ENCODE data around the gene SNED1. TPM values are rescaled to one million over a fixed set of nuclear protein-coding genes. Genes with fewer than 3 reads are reported as not detected.

Gene SNED1
- total and polyA plus RNA-seq, 9 donors: 16.7 to 69.5 (median 38.9) TPM

DNA sequence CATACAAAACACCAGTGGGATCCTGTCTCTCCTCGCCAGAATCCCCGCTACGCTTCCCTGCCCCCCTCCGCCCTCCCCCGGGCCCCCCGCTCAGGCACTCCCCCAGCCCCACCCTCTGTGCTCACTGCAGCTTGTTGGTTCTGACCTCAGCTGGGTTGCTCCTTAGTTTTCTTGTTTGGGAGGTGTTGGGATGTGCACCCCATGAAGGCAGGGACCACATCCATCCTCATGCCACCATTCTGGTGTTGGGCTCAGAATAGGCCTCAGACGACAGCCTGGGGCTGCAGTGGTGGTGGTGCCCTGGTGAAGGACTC is 4.6 kb downstream of the SNED1 start:
- DNase-seq: no peak
- TF ChIP-seq EP300 (IDR thresholded peaks at IDR 0.05): no peak
- TF ChIP-seq POLR2A (IDR thresholded peaks at IDR 0.05): no peak
- no peak for TF ChIP-seq CTCF (IDR thresholded peaks at IDR 0.05)
- Histone ChIP-seq H3K4me1 (ENCODE audit: insufficient read depth) (peaks cover 18% of the 10 kb centered on the region), H3K36me3 (no peaks in the 10 kb centered on the region), H3K9me3 (peaks cover 0 to 4% of the 10 kb centered on the region in 2 donors), H3K4me3 (no peak overlapping the region), H3K27ac (no peak overlapping the region), H3K27me3 (no peaks in the 10 kb centered on the region)
- intact Hi-C loops (cut with DNase I): no loop called here
- 96 to 99% (median 98%) methylated on average over 7 of the region's 7 CpGs for WGBS, 3 donors

DNA sequence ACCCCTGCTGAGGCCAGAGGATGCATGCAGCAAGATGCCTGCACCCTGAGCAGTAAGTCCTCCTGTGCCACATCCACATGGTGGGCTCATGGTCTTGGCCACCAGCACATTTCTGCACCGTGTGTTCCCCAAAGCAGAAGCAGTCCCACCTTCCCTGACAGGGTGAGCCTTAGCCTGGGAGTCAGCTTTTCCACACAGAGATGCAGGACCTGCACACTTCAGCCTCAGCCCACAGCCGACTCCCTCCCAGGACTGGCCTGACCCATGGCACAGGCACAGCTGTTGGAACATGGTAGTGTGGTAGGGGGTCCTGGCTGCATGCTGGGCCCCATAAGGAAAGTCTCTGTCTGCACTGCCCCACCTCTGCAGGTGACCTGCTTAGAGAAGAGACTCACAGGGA is 5.0 kb downstream of the SNED1 start:
- H3K27ac ChIP-seq: no peak overlapping the region
- H3K9me3 ChIP-seq: peaks cover 0 to 4% of the 10 kb centered on the region in 2 donors
- TF ChIP-seq CTCF (IDR thresholded peaks at IDR 0.05): no peak
- no peak for TF ChIP-seq EP300 (IDR thresholded peaks at IDR 0.05)
- TF ChIP-seq POLR2A (IDR thresholded peaks at IDR 0.05): no peak
- peak in 2 of 5 donors; percentile 12 to 31 for DNase-seq
- H3K4me3 ChIP-seq: no peak overlapping the region
- no peaks in the 10 kb centered on the region for H3K27me3 ChIP-seq
- peaks cover 18% of the 10 kb centered on the region for H3K4me1 ChIP-seq (ENCODE audit: insufficient read depth)
- no peaks in the 10 kb centered on the region for H3K36me3 ChIP-seq
- 96 to 100% (median 97%) methylated on average over 2 of the region's 2 CpGs for WGBS, 3 donors
- intact Hi-C loops (cut with DNase I): no loop called here

- intact Hi-C loops (cut with DNase I): no loop called here
- no peak for DNase-seq
- Histone ChIP-seq H3K4me3 (no peak overlapping the region), H3K36me3 (no peaks in the 10 kb centered on the region), H3K9me3 (peaks cover 0 to 4% of the 10 kb centered on the region in 2 donors), H3K27me3 (no peaks in the 10 kb centered on the region), H3K4me1 (ENCODE audit: insufficient read depth) (peaks cover 20% of the 10 kb centered on the region), H3K27ac (no peak overlapping the region)
- WGBS, 3 donors: 94 to 100% (median 98%) methylated on average over 1 of the region's 1 CpG
- TF ChIP-seq POLR2A (IDR thresholded peaks at IDR 0.05): no peak
- no peak for TF ChIP-seq CTCF (IDR thresholded peaks at IDR 0.05)
- no peak for TF ChIP-seq EP300 (IDR thresholded peaks at IDR 0.05)
Observed at GRCh38 chr2:241003830-241004564, 5.6 kb downstream of the SNED1 start.

GRCh38 chr2:241005569-241005968 is 7.2 kb downstream of the SNED1 start:
- WGBS, 3 donors: 98 to 99% (median 99%) methylated on average over 2 of the region's 2 CpGs
- H3K36me3 ChIP-seq: no peaks in the 10 kb centered on the region
- no peak overlapping the region for H3K4me3 ChIP-seq
- H3K27ac ChIP-seq: no peak overlapping the region
- peaks cover 20% of the 10 kb centered on the region for H3K4me1 ChIP-seq (ENCODE audit: insufficient read depth)
- peaks cover 0 to 4% of the 10 kb centered on the region in 2 donors for H3K9me3 ChIP-seq
- no peak for TF ChIP-seq CTCF (IDR thresholded peaks at IDR 0.05)
- TF ChIP-seq POLR2A (IDR thresholded peaks at IDR 0.05): no peak
- no peak for TF ChIP-seq EP300 (IDR thresholded peaks at IDR 0.05)
- no peaks in the 10 kb centered on the region for H3K27me3 ChIP-seq
- DNase-seq: no peak
- intact Hi-C loops (cut with DNase I): no loop called here
